ENCODE measurements around the gene NR1I3.

- no peak for TF ChIP-seq CTCF (IDR thresholded peaks at IDR 0.05 in 4 of 5, conservative IDR thresholded peaks at IDR 0.05 in 1 of 5)
- TF ChIP-seq POLR2A (IDR thresholded peaks at IDR 0.05), result no peak
Observed at GRCh38 chr1:161238039-161238473, at the start of gene NR1I3.

Measured in gastrocnemius medialis (tissue), 4 donors.